Articular chondrocyte of knee joint (primary cell): ENCODE data around the gene CLSTN2. TPM values are rescaled to one million over a fixed set of nuclear protein-coding genes. Genes with fewer than 3 reads are reported as not detected.

Source experiments
- small RNA-seq: library from RNA; depleted of rRNA; stranded (forward); fragments of <200 nt; gene quantifications from one replicate; pipeline ENCODE3, GENCODE V24; 2012
- total RNA-seq: library from RNA; depleted of rRNA; stranded (reverse); fragments of >200 nt; gene quantifications from 2 replicates; pipeline ENCODE4 v1.2.3, GENCODE V29; 2012

Gene CLSTN2
- 0.78 and 11.3 TPM in 2 replicates for total RNA-seq

GRCh38 chr3:139935016-139935865, at the start of gene CLSTN2:
CLSTN2 (plus strand) TSS chr3:139935185.

Small RNA genes lying within 50 kb of the gene (small RNA-seq; reads per million reads assigned to genes)
- not detected for gene AC048346.1
